Osteoblast (primary cell): ENCODE data around the gene ESYT2. TPM values are rescaled to one million over a fixed set of nuclear protein-coding genes. Genes with fewer than 3 reads are reported as not detected.

Source experiments
- DNase-seq: peaks from one replicate; pipeline ENCODE4 v3.0.0; 2011; ENCODE audit warnings: low spot score, mixed read lengths; ENCODE audit not compliant: insufficient read length; ENCODE audit errors: missing footprints
- H2AFZ ChIP-seq: 2 replicates; pipeline ENCODE4 v1.6.0; 2011; ENCODE audit warnings: mild to moderate bottlenecking, low read length
- H3K27ac ChIP-seq: 2 replicates; pipeline ENCODE4 v1.5.1; 2011; ENCODE audit warnings: mild to moderate bottlenecking, low read depth, low read length, moderate library complexity
- H3K27me3 ChIP-seq: 2 replicates; pipeline ENCODE4 v1.6.0; 2012; ENCODE audit warnings: mild to moderate bottlenecking, control low read depth, inconsistent platforms, low read length, moderate library complexity; ENCODE audit not compliant: insufficient read depth
- H3K36me3 ChIP-seq: 2 replicates; pipeline ENCODE4 v1.5.1; 2011; ENCODE audit warnings: mild to moderate bottlenecking, low read length, control low read depth, moderate library complexity; ENCODE audit not compliant: insufficient read depth
- H3K4me1 ChIP-seq: 2 replicates; pipeline ENCODE4 v1.5.1; 2011; ENCODE audit warnings: mild to moderate bottlenecking, low read length, control low read depth, moderate library complexity; ENCODE audit not compliant: insufficient read depth
- H3K4me2 ChIP-seq: 2 replicates; pipeline ENCODE4 v1.6.0; 2011; ENCODE audit warnings: mild to moderate bottlenecking, low read length; ENCODE audit not compliant: insufficient read depth
- H3K4me3 ChIP-seq: fragments of 200-600 bp; sonication (generic); 3 replicates; pipeline ENCODE4 v1.5.1; 2012; ENCODE audit warnings: mild to moderate bottlenecking, low read length, inconsistent platforms; ENCODE audit not compliant: insufficient read depth
- H3K79me2 ChIP-seq: 2 replicates; pipeline ENCODE4 v1.6.0; 2012; ENCODE audit warnings: mild to moderate bottlenecking, low read length, control low read depth, inconsistent platforms; ENCODE audit not compliant: insufficient read depth
- H3K9me3 ChIP-seq: 2 replicates; pipeline ENCODE4 v1.5.1; 2011; ENCODE audit warnings: low read depth, low read length, control low read depth
- H4K20me1 ChIP-seq: 2 replicates; pipeline ENCODE4 v1.6.0; 2012; ENCODE audit warnings: mild to moderate bottlenecking, low read length, control low read depth; ENCODE audit not compliant: insufficient read depth
- CTCF ChIP-seq: IDR thresholded peaks from 2 replicates; pipeline ENCODE4 v1.5.1; 2011; ENCODE audit warnings: mild to moderate bottlenecking, low read depth, low read length, moderate library complexity; ENCODE audit errors: extremely low read depth
- total RNA-seq: library from RNA; depleted of rRNA; stranded (reverse); fragments of >200 nt; gene quantifications from 2 replicates; pipeline ENCODE4 v1.2.3, GENCODE V29; 2012

The ESYT2 gene
- total RNA-seq, 1 donor, result 132 TPM

- Histone ChIP-seq H3K36me3 (peaks cover 62% of the 10 kb centered on the region), H3K4me2 (no peak overlapping the region), H2AFZ (no peak overlapping the region), H3K27me3 (no peaks in the 10 kb centered on the region), H4K20me1 (no peaks in the 10 kb centered on the region), H3K4me1 (no peaks in the 10 kb centered on the region), H3K27ac (no peak overlapping the region), H3K9me3 (no peaks in the 10 kb centered on the region), H3K79me2 (no peaks in the 10 kb centered on the region), H3K4me3 (no peak overlapping the region)
- no peak for DNase-seq
- TF ChIP-seq CTCF, result no peak
These were observed 67.4 kb downstream of the ESYT2 start for GRCh38 chr7:158761945-158762344.

DNA sequence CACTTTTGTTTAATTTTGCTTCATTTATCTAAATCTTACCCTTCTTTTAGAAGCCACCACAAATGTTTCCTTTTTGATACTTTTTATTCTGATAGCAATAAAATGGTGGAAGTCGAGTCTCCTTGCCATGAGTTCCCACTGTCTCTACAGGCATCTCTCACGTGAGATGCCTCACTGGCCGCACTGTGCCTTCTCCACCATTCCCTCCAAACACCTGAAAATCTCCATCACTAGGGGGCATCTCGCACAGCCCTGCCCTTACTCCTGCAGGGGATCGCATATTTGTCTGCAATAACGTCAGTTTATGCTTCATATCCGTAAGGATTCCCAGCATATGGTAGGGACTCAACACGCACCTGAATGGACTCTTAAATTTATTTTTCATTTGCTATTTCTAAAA, 68.4 kb downstream of the ESYT2 start:
- Histone ChIP-seq H3K79me2 (no peaks in the 10 kb centered on the region), H3K36me3 (peaks cover 62% of the 10 kb centered on the region)
- DNase-seq, result no peak

DNA sequence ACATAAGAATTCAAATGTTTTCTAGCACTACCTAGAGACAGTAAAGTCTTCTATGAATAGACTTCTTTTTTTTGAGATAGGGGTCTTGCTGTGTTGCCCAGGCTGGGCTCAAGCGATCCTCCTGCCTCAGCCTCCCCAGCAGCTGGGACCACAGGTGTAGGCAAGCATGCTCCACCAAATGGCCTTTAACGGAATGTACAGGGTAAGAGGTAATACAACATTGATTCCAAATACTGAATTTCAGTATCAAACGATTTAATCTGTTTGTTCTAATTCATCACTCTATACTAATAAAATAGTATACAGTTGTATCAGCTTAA, 68.9 kb downstream of the ESYT2 start:
- no peak for TF ChIP-seq CTCF
- DNase-seq, result no peak
- Histone ChIP-seq H3K27ac (no peak overlapping the region), H2AFZ (no peak overlapping the region), H3K9me3 (no peaks in the 10 kb centered on the region), H3K4me1 (no peaks in the 10 kb centered on the region), H3K79me2 (no peaks in the 10 kb centered on the region), H3K27me3 (no peaks in the 10 kb centered on the region), H3K4me2 (no peak overlapping the region), H4K20me1 (no peaks in the 10 kb centered on the region), H3K4me3 (no peak overlapping the region), H3K36me3 (peaks cover 62% of the 10 kb centered on the region)

More for the DNA sequence above, 68.4 kb downstream of the ESYT2 start:
- Histone ChIP-seq H4K20me1 (no peaks in the 10 kb centered on the region), H2AFZ (no peak overlapping the region), H3K4me3 (no peak overlapping the region), H3K27ac (no peak overlapping the region), H3K9me3 (no peaks in the 10 kb centered on the region), H3K4me2 (no peak overlapping the region), H3K27me3 (no peaks in the 10 kb centered on the region), H3K4me1 (no peaks in the 10 kb centered on the region)
- no peak for TF ChIP-seq CTCF

DNA sequence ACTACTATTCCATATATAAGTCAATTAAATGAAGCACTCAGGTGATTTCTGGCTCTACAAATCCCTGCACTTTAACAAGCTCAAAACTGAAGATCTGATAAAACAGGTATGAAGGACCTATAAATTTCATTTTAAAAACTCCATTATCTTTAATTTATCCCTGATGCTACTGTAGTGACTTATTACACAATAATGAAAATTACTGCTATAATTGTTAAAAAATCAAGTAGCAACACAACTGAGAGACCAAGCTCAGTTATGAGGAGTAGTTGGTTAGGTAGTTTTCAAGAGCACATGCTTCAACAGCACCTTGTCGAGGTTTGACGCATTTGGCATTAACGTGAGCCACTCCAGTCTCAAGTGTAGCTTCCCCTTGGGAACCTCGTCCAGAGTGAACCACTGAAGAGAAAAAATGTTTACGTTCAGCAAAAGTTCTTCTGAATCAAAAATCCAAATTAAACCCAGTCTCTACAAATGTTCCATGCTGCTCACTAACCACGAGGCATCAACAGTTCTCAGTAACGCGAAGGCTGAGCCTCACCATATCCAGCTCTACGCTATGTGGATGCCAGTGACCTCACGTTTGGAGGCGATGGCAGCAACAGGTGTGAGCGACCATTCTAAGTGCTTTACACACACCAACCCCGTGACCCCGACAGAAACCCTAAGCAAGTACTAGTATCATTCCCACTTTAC, 69.4 kb downstream of the ESYT2 start:
- H3K4me2 ChIP-seq, result no peak overlapping the region
- no peaks in the 10 kb centered on the region for H4K20me1 ChIP-seq
- DNase-seq, result no peak
- no peaks in the 10 kb centered on the region for H3K9me3 ChIP-seq
- peaks cover 62% of the 10 kb centered on the region for H3K36me3 ChIP-seq
- H3K27me3 ChIP-seq, result no peaks in the 10 kb centered on the region
- no peaks in the 10 kb centered on the region for H3K79me2 ChIP-seq
- TF ChIP-seq CTCF, result no peak
- H2AFZ ChIP-seq, result no peak overlapping the region
- H3K4me3 ChIP-seq, result no peak overlapping the region
- H3K27ac ChIP-seq, result no peak overlapping the region
- H3K4me1 ChIP-seq, result no peaks in the 10 kb centered on the region
